ENCODE results near the gene TLK1.

DNA sequence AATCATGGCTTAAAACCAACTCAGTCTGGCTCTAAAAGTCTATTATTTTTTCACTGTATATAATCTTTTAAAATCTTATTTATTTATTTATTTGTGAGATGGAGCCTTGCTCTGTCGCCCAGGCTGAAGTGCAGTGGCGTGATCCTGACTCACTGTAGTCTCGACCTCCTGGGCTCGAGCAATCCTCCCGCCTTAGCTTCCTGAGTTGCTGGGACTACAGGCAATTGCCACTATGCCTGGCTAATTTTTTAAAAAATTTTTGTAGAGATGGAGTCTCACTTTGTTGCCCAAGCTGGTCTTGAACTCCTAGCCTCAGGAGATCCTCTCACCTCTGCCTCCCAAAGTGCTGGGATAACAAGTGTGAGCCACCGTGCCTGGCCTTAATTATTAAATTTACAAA, 217.1 kb downstream of the TLK1 start:
- TF ChIP-seq CTCF (IDR thresholded peaks at IDR 0.05 in 4 of 5, conservative IDR thresholded peaks at IDR 0.05 in 1 of 5) = no peak
- TF ChIP-seq POLR2A (IDR thresholded peaks at IDR 0.05) = no peak
